GM18867 (cell line): Measurements from ENCODE around the gene YOD1.
A peak's percentile ranks its signal among the peaks of the same experiment; 100 is the strongest.

Source experiments
- ATAC-seq: cut with Tn5 transposase; IDR thresholded peaks from one replicate; pipeline ENCODE4 v1.9.1; 2021; ENCODE audit warnings: mild to moderate bottlenecking, moderate library complexity; ENCODE audit not compliant: unreplicated experiment

The YOD1 gene

DNA sequence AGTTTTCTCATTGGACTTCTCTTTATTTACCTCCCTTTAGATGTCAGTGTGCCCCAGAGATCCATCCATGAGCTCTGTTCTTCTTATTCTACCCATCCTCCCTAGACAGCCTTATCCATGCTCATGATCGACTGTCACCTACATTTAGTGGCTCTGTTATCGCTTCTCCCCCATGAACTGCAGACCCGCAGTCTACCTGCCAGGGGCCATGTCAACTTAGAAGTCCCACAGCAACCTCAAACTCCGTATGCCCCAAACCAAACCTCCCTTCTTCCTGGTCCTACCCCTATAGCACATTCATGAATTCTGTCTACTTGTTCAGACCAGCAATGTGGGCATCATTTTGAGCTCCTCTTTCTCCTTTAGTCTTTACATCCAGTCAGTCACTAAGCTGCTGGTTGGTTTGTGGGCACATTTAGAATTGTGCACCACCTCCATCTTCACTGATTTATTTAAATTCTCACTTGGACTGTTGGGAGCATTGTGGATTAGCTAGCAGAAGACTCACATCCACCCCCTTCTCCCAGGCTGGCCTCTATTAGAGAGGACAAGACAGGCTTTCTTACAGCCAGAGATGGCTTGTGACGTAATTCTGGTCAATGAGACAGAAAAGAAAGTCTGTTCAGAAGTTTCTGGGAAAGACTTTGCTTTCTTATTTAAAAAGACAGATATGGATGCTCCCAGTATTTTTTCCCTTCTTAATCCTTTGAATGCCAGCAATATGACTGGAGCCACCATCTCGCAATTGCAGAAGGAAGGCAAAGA, 37.5 kb downstream of the YOD1 start:
- no peak for ATAC-seq

DNA sequence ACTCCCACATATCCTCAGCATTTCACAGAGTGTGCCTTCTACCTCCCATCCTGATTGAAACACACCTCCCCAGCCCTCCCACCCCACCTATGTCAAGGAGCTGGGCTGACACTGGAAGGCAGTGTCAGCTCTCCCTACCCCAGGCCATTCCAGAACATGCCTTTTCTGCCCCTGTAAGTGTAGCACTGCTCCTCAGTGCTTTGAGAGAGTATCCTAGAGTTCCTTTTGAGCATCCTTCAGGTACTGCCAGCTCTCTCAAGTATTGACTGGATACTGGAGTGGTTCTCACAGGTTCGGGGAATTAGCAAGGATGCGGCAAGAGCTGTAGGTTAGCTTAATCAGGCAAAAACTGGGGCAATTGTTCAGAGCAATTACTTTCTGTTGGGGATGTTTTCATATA, 40.3 kb downstream of the YOD1 start:
- no peak for ATAC-seq

DNA sequence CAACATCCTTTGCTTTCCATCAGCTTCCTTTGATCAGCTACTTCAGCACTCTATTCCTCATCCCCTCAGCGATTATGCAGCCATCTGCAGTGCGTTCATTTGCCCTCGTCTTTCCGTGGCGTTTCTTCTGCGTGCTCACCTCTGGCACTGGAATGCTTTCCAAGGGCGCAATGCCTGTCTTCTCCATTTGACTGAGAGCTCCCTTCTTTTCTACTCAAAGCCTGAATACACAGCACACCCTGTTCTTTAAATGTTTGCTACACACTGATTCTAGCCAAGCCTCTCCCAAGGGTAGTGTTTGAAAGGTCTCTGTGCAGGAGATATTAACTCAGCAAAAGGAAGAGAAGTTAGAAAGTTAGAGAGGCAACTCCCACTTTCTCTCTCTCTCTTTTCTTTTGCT, 41.1 kb downstream of the YOD1 start:
- ATAC-seq = no peak

GRCh38 chr1:207009182-207009850, 41.7 kb downstream of the YOD1 start:
- ATAC-seq = no peak

DNA sequence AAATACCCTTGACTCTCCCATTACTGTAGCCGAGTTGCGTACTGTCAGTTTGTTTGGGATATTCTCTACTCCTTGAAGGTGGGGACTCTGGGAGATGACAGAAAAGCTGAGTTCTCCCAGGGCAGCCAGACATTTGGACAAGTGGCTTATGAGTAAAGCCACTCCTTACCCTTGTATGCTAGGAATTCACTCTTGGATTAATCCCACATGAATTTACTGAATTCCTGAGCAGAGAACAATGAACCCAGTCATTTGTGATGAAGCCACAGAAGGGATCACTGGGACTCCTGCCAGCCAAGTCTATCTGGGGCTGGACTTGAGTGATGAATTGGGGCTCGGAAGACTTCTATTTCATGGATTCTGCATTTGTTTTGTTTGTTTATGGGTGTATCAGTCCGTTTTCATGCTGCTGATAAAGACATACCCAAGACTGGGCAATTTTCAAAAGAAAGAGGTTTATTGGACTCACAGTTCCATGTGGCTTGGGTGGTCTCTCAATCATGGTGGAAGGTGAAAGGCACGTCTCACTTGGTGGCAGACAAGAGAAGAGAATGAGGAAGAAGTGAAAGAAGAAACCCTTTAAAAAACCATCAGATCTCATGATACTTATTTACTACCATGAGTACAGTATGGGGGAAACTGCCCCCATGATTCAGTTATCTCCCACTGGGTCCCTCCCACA, 43.5 kb downstream of the YOD1 start:
- no peak for ATAC-seq

DNA sequence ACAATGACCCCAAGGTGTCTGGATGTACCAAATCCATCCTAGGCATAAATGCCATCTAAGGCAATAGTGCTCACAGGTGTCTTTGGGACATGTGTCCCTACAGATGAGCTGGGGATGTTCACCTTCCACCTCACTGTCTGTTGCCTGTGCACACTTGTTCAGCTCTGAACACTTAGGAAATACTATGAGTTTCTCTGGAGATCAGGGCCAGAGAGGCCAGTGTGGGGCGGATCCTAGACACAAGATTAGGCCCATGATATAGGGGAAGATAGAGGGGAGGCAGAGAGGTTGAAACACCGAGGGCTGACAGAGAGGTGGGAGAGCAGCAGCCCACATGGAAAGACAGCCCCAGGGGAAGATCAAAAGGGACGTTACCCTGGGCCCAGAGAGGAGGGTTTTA, 44.1 kb downstream of the YOD1 start:
- ATAC-seq = no peak

- ATAC-seq = no peak
Measured at GRCh38 chr1:207006083-207006482, 44.9 kb downstream of the YOD1 start.

DNA sequence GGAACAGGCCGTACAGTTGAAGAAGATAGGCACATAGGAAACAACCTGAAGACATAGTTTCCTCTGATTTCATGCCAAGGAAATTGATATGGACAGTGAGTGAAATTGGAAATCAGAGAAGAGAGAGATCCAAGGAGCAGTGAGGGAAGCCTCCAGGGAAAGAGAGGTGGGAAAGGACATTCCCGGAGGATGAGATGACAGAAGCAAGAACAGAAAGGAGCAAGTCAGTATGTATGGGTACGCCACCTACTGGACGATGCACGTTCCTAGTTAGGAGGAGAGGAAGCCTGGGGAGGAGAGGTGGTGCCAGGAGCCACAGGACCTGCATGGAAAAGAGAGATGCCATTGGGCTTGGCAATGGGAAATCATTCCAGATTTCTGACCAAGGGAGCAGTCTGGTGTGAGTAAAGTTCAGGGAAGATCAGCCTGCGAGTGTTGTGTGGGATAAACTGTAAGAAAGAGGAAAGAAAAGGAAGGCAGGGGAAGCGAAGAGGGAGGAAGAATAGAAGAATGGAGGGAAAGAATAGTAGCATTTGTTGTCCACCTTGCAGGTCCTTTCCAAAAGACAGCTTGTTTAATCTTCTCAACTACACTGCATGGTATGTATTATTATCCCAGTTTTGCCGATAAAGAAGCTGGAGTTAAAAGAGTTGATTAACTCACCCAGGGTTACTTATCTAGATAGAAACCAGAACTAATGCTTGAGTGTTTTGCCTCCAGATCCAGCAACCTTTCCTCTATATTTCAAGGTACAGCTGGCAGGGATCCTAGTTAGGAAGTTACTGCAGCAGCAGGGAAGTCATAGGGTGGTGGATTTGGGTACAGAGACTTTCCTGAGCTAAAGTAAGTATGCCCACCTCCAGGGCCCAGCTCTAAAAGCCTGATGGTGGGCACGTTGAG, 45.8 kb downstream of the YOD1 start:
- peak; percentile 58 for ATAC-seq

DNA sequence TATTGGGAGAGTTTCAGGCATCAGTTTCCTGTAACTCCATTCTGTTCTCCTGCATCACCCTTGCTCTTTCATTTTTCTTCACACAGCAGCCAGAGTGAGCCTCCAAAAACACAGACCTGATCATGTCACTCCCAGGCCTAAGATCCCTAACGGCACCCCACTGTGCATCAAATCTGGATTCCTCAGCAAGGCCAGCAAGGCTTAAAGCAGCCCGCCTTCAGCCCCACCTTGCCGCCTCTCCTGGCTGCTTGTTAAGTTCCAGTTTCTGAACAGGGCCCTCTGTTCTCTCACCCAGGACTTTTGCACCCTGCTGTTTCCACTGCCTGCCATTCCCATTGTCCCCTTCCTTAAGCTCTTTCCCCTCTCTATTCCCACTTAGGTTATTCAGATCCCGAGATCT, 47.8 kb downstream of the YOD1 start:
- ATAC-seq = no peak

DNA sequence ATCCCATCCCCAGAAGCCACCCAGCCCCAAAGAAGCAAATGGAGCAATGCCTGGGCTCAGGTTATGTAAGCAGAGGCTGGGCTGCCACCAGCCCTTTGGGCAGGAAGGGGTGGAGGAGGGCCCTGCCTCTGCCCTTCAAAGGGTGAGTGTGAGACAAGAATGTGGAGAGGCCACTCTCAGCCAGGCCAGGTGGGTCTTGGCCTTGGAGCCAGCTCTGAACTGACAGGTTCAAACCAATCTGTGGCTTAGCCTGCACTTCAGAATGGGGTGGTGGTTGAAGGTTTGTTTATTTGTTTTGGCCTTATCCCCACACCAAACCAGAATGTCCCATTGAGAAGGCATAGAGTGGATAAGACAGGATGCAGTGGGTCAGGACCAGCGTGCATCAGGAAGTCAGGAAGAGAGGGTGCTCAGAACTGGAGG, 48.3 kb downstream of the YOD1 start:
- ATAC-seq = no peak

GRCh38 chr1:207001492-207002245, 49.3 kb downstream of the YOD1 start:
- no peak for ATAC-seq

GRCh38 chr1:207000651-207001291, 50.2 kb downstream of the YOD1 start:
- ATAC-seq = no peak

DNA sequence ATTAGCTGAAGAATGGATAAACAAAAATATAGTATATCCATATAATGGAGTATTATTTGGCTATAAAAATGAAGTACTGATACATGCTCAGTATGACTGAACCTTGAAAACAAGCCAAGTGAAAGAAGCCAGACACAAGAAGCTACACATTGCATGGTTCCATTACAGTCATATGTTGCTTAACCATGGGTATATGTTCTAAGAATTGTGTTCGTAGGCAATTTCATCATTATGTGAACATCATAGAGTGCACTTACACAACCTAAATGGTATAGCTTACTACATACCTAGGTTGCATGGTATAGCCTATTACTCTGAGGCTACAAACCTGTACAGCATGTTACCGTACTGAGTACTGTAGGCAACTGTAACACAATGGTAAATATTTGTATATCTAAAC, 52.2 kb downstream of the YOD1 start:
- ATAC-seq = no peak
